ENCODE measurements around the gene GSE1. TPM values are rescaled to one million over a fixed set of nuclear protein-coding genes. Genes with fewer than 3 reads are reported as not detected.
A peak's percentile ranks its signal among the peaks of the same experiment; 100 is the strongest.

The GSE1 gene
- total RNA-seq, 1 donor from 2014 or later, result 101 TPM

DNA sequence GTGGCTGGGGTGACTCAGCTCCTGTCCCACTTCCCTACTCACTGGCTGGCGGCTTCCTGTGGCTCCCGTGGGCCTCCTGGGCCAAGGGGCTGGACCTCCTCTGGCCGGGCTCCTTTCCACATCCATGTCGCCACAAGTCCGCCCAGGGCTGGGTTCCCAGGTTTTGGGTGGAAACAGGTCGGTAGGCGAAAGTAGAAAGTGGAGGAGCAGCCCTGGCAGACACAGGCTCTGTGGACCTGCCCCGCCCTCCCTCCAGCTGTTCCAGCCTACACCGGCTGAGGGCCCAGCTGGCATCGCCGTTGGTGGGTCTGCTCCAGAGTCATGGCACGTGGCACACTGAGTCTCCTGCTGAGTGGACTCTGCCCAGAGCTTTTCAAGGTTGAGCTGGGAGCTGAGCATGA, 28.7 kb downstream of the GSE1 start:
- Mint-ChIP-seq H3K4me3 (no peak overlapping the region), H3K36me3 (peaks cover 8% of the 10 kb centered on the region), H3K4me1 (ENCODE audit: unreplicated experiment) (peaks cover 16% of the 10 kb centered on the region), H3K27ac (no peak overlapping the region), H3K27me3 (no peaks in the 10 kb centered on the region), H3K9me3 (no peaks in the 10 kb centered on the region)
- DNase-seq (ENCODE audit: extremely low spot score, unreplicated experiment), result no peak
- TF ChIP-seq, protein P1, sequence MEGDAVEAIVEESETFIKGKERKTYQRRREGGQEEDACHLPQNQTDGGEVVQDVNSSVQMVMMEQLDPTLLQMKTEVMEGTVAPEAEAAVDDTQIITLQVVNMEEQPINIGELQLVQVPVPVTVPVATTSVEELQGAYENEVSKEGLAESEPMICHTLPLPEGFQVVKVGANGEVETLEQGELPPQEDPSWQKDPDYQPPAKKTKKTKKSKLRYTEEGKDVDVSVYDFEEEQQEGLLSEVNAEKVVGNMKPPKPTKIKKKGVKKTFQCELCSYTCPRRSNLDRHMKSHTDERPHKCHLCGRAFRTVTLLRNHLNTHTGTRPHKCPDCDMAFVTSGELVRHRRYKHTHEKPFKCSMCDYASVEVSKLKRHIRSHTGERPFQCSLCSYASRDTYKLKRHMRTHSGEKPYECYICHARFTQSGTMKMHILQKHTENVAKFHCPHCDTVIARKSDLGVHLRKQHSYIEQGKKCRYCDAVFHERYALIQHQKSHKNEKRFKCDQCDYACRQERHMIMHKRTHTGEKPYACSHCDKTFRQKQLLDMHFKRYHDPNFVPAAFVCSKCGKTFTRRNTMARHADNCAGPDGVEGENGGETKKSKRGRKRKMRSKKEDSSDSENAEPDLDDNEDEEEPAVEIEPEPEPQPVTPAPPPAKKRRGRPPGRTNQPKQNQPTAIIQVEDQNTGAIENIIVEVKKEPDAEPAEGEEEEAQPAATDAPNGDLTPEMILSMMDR (conservative IDR thresholded peaks at IDR 0.05), result no peak

DNA sequence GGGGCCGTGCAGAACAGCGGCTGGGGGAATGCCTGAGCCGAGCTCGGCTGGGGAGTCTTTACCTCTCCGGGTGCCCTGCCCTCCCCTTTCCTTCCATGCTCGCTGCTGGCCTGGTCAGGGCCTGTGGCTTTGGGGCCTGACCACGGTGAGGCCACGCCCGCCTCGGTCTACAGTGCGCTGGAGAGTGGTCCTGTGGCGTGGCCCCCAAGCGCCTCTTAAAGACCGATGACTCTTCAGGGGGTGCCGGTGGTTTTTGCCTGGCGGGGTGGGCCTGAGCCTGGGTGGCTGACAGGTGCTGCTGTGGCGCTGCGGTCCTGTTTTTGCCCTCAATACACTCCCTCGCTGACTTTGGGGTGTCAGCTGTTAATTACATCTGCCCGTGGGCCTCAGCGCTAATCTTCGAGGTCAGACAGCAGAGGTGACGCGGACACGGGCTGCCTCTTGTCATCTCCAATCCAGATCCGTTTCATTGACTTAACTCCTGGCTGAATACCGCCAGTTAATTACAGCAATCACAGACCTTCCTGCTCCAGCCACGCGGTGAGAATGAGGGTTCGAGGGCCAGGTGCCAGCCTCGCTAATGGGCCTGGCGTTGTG, 29.7 kb downstream of the GSE1 start:
- TF ChIP-seq, protein P1 (conservative IDR thresholded peaks at IDR 0.05), result no peak
- no peaks in the 10 kb centered on the region for H3K9me3 Mint-ChIP-seq
- peaks cover 16% of the 10 kb centered on the region for H3K4me1 Mint-ChIP-seq (ENCODE audit: unreplicated experiment)
- no peak for DNase-seq (ENCODE audit: extremely low spot score, unreplicated experiment)
- peaks cover 8% of the 10 kb centered on the region for H3K36me3 Mint-ChIP-seq
- H3K4me3 Mint-ChIP-seq, result no peak overlapping the region
- H3K27me3 Mint-ChIP-seq, result no peaks in the 10 kb centered on the region
- H3K27ac Mint-ChIP-seq, result no peak overlapping the region

DNA sequence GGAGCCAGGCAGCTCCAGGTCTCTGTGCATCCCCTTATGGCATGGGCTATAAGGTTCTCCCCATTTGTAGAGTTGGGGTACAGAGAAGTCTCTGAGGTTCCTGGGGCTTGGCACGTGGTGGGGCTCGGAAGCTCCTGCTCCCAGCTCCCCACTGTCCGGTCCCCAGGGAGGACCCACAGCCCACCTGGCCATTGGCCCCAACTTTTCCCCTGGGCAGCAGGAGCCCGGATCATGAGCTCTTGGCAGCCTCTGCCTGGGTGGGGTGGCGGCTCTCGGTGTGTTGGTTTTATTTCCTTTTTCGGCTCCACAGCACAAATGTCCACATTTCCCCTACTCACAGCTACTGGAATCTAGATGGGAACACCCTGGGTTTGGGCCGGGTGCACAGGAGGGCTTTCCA, 30.5 kb downstream of the GSE1 start:
- no peaks in the 10 kb centered on the region for H3K27me3 Mint-ChIP-seq
- H3K9me3 Mint-ChIP-seq, result no peaks in the 10 kb centered on the region
- peak overlapping the region; percentile 83 for H3K27ac Mint-ChIP-seq
- no peak for DNase-seq (ENCODE audit: extremely low spot score, unreplicated experiment)
- TF ChIP-seq, protein P1 (conservative IDR thresholded peaks at IDR 0.05), result no peak
- peaks cover 12% of the 10 kb centered on the region for H3K4me1 Mint-ChIP-seq (ENCODE audit: unreplicated experiment)
- H3K36me3 Mint-ChIP-seq, result peaks cover 8% of the 10 kb centered on the region
- no peak overlapping the region for H3K4me3 Mint-ChIP-seq

DNA sequence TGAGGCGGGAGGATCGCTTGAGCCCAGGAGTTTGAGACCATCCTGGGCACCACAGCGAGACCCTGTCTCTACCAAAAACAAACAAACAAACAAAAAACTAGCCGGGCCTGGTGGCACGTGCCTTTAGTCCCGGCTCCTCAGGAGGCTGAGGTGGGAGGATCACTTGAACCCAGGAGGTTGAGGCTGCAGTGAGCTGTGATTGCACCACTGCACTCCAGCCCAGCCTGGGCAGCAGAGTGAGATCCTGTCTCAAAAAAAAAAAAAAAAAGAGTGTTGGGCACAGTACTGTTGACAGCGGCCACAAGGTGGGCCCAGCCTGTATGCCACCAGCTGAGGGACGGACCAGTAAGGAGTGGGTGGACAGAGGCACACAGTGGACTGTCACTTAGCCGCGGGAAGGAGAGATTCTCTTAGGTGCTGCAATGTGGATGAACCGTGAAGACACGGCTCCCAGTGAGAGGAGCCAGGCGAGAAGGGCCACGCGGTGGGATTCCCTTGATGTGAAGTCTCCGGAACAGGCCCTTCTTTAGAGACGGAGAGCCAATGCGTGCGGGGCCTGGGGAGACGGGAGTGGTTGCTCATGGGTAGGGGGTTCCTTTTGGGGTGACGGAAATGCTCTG, 31.1 kb downstream of the GSE1 start:
- TF ChIP-seq, protein P1 (conservative IDR thresholded peaks at IDR 0.05), result no peak

DNA sequence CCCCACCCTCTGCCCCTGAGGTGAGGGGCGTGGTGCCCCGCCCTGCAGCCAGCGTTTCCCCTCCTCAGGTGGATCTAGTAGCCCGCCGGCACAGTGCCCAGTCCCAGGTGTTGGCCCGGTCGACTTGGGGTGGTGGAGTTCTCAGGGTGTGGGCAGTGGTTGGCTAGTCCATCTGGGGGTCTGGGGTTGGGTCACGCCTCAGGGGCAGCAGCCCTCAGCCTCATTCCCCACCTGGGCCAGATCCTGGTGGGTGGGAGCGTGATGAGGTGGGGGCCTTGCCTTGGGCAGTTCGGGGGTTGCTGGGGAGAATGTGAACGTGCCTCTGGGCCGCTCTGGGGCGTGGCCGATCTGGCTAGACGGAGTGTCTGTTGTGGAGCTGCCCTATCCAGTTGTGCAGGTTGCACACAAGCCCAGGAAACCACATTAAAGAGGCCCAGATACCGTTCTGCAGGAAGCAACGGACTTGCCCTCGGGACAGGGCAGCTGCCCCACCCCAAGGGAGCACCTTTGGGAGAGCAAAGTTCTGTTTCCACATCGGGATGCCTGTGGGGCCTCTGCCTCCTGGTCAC, 32.0 kb downstream of the GSE1 start:
- H3K9me3 Mint-ChIP-seq, result no peaks in the 10 kb centered on the region
- TF ChIP-seq, protein P1 (conservative IDR thresholded peaks at IDR 0.05), result no peak
- peaks cover 17% of the 10 kb centered on the region for H3K4me1 Mint-ChIP-seq (ENCODE audit: unreplicated experiment)
- H3K27me3 Mint-ChIP-seq, result no peaks in the 10 kb centered on the region
- peaks cover 12% of the 10 kb centered on the region for H3K36me3 Mint-ChIP-seq
- DNase-seq (ENCODE audit: extremely low spot score, unreplicated experiment), result no peak
- peak overlapping the region; percentile 5 for H3K4me3 Mint-ChIP-seq
- peak overlapping the region; percentile 83 for H3K27ac Mint-ChIP-seq

More for the DNA sequence above, 31.1 kb downstream of the GSE1 start:
- Mint-ChIP-seq H3K4me3 (peak overlapping the region; percentile 5), H3K27me3 (no peaks in the 10 kb centered on the region), H3K4me1 (ENCODE audit: unreplicated experiment) (peaks cover 17% of the 10 kb centered on the region), H3K9me3 (no peaks in the 10 kb centered on the region), H3K27ac (peak overlapping the region; percentile 83), H3K36me3 (peaks cover 12% of the 10 kb centered on the region)
- DNase-seq (ENCODE audit: extremely low spot score, unreplicated experiment), result no peak

Data from type B pancreatic cell (in vitro differentiated cells).